ENCODE data around the gene RRAGB.

GRCh38 chrX:55801811-55802210, 84.3 kb downstream of the RRAGB start:
- peak in 1 of 6 experiments; percentile 12 for TF ChIP-seq CTCF (IDR thresholded peaks at IDR 0.05)
- TF ChIP-seq POLR2A (IDR thresholded peaks at IDR 0.05): no peak
